Measurements from ENCODE around the gene BATF.

Gene BATF

DNA sequence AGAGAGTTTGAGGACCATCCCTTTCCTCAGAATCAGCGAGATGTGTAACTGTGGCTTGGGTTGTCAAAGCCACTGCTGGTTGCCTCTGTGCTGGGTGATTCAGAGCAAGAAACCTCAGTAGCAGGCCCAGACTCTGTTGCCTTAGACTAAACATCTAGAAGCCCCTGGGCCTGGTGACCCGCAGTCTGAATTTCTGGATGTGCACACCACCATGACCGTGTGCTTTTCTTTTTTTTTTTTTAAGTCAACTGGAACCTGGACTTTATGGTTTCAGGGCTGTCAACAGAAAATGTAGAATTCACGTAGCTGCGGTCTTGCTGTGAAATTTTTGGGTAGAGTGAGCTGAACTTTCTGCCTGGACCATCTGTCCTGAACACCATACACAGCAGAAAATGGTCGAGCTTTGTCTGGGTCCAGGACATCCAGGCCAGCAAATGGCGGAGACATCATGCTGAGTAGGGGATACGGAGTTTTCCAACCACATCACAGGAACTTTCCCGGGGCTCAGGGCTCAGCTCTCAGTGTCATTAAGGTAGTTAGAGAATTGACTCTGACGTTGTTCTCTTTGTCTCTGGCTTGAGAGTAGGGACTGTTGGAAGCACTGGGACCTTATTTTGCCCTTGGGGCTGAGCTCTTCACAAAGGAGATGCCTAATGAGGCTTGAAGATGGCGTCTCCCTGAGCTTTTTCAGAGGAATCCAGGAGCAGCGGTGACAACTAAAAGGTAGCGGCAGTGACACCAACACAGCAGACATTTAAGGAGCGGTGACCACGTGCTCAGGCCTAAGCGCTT lies 23.0 kb upstream of the BATF start:
- DNase-seq (ENCODE audit: low spot score), result no peak

DNA sequence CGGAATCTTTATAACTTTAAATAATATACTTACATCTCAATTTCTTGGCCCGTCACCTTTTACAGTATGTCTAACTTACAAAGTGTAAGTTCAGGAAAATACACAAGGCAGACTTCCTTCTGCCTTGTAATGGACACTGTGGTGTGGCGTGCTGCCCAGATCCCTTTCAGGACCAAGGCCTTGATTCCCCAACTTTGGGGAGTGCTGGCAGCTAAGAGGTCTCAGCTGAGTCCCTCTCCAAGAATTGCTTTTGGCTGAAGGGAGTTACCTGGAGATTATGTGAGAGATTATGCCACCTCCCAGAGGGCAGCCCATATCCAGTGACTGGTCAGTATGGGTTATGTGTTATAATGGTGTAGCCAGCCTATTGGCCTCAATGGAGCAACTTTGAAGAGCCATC lies 21.2 kb upstream of the BATF start:
- no peak for DNase-seq (ENCODE audit: low spot score)

DNA sequence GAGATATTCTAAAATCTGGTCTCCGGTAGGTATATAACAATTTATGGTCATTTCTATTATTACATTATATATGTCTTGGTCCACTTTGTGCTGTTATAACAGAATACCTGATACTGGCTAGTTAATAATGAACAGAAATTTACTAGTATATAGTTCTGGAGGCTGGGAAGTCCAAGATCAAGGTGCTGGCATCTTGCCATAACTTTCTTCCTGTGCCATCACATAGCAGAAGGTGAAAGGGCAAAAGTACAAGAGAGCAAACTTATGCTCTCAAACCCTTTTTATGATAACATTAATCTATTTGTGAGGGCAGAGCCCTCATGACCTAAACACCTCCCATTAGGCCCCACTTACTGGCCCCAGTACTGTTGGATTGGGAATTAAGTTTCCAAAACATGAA lies 17.9 kb upstream of the BATF start:
- DNase-seq (ENCODE audit: low spot score), result no peak

DNA sequence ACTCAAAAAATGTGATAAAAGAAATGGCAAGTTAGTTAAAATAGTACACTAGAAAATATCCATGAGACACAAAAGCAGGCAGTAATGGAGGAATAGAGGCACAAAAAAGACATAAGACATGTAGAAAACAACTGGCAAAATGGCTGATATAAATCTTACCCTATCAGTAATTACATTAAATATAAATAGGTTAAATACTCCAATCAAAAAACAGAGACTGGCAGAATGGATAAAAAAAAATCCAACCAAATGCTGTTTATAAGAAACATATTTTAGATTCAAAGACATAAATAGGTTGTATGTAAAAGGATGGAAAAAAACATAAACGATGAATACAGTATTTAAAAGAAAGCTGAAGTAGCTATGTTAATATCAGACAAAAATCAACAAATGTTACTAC lies 15.3 kb upstream of the BATF start:
- DNase-seq (ENCODE audit: low spot score), result no peak

DNA sequence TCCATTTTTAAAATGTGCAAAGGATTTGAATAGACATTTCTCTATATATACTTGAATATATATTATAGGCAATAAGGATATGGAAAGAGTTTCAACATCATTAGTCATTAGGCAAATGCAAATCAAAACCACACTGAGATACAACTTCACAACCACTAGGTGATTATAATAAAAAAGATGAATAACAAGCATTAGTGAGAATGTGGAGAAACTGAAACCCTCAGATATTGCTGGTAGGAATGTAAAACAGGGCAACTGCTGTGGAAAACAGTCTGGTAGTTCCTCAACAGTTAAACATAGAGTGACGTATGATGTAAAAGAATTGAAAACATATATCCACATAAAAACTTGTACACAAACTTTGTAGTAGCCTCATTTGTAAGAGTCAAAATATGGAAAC lies 11.7 kb upstream of the BATF start:
- no peak for DNase-seq (ENCODE audit: low spot score)

DNA sequence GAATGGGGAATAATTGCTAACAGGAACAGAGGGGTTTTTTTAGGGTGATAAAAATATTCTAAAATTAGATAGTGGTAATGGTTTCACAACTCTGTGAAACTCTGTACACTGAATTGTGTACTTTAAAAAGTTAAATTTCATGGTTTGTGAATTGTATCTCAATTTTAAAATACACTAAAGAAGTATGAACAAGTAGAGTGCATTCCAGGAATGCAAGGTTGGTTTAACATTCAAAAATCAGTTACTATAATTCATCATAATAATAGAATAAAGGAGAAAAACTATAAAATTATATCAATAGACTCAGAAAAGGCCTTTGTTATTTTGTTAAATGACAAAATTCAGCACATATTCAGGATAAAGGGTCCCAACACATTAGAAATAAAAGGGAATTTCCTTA lies 11.1 kb upstream of the BATF start:
- DNase-seq (ENCODE audit: low spot score), result no peak

DNA sequence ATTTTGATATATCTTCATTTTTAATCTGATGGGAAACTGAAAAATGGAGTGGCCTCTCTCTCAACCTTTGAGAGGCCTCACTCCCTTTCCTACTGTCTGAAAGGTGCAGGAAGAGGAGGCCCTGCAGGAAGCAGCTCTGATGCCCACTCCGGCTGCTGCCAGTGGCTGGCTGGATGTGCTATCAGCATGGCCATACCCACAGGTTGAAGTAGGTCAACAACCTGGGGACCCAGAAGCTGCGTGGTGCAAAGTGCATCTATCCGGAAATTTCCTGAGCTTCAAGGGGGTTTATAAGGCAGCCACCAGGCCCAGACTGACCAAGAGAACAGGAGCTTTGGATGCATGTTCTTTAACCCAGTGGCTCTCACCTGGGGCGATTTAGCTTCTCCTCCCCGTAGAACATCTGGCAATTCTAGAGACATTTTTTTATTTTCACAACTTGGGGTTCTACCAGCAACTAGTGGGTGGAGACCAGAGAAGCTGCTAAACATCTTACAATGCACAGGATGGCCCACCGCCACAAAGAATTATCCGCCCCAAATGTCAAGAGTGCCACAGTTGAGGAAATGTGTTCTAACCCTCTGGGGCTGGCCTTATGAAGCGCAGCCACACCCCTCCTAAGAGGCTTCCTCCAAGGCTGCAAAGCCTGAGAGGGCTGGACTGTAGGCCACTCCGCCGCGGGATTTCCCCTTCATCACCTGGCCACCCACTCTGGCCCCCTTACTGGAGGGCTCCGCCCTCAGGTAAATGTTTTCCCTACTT lies 8.2 kb upstream of the BATF start:
- DNase-seq (ENCODE audit: low spot score), result no peak

DNA sequence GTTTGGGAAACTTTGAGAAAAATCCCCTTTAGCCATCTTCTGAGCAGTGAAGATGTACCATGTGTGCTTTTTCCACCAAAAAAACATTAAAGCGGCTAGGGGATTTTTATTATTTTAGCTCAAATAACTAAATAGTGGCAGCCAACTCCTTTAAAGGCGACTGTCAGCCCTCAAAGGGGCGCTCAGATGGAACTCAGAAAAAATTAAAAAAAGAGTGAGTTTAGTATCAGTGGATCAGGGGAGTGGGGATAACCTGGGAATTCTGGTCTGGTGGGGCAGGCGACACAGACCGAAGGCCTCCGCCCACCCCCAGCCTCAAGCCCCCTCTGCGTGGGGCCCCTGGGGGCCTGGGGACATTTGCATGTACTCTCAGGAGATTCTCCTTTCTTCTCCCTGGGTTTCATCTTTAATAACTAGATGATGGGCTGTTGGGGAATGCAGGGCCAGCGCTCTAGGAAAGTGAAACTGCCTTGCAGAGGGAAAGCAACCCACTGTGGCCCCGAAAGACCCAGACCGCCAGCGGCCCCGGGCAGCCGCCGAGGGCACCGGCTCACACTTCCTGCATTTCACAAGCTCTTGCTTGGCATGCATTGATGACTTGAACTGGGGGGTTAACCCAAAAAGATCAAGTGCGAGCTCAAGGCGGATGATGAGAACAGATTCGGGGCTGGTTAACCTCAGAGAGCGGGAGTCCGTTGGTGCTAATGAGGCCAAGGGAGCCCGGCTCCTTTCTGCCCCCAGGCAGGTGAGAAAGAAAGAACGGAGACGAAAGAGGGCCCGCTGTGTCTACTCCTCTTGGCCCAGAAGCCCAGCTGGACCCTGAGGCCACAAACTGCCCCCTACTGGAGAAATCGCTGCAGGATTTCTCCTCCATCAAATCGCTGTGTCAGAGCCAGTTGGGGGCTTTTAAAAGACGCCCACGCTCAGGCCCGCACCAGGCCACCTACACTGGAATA lies 7.3 kb upstream of the BATF start:
- DNase-seq (ENCODE audit: low spot score), result no peak

DNA sequence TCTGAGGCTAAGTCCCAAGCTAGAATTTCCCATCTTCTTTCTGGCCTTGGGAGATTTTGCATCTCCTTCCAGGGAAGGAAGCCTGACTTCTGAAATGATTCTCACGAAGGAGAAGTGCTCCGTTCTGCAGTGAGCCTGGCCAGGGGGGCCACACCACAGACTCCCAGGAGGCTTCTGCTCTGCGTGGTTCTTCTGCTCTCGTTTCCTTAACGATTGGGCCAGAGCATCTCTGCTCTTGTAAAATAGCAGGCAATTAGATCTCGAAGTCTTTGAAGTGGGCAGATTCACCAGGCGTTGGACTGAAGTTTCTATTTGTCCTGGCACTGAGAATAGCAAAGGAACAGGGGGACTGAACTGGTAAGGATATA lies 6.7 kb upstream of the BATF start:
- no peak for DNase-seq (ENCODE audit: low spot score)

DNA sequence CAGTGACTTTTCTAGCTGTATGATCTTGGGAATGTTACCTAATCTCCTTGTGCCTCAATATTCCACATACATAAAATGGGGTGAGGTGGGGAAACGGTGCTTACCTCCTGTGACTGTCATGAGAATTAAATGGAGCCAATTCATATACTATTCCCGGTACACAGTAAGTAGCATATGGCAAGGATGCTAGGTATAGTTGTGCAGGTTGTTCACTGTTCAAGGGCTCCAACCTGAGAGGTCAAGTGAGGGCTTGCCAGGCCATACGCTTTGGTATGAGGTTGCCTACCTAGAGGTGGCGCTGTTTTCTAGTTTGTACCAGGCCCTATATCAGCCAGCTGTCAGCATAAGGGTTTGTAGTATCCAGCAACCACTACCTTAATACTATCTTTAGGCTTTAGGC lies 3.6 kb upstream of the BATF start:
- DNase-seq (ENCODE audit: low spot score), result no peak

DNA sequence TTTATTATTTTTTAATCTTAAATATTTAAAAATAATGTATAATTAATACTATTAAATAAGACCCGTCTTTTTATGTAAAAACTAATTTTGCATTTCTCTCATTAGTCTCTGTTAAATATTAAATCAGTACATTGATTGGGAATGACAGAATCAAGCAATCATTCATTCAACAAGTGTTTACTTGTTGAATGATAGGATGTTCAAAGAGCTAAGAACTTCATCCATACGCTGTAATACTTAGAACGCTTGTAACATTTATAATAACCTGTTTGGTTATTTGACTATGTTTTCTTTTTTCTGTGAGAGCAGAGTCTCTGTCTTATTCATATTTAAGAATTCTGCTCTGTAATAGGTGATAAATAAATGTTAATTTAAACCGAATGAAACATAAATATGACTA lies 2.9 kb upstream of the BATF start:
- no peak for DNase-seq (ENCODE audit: low spot score)

DNA sequence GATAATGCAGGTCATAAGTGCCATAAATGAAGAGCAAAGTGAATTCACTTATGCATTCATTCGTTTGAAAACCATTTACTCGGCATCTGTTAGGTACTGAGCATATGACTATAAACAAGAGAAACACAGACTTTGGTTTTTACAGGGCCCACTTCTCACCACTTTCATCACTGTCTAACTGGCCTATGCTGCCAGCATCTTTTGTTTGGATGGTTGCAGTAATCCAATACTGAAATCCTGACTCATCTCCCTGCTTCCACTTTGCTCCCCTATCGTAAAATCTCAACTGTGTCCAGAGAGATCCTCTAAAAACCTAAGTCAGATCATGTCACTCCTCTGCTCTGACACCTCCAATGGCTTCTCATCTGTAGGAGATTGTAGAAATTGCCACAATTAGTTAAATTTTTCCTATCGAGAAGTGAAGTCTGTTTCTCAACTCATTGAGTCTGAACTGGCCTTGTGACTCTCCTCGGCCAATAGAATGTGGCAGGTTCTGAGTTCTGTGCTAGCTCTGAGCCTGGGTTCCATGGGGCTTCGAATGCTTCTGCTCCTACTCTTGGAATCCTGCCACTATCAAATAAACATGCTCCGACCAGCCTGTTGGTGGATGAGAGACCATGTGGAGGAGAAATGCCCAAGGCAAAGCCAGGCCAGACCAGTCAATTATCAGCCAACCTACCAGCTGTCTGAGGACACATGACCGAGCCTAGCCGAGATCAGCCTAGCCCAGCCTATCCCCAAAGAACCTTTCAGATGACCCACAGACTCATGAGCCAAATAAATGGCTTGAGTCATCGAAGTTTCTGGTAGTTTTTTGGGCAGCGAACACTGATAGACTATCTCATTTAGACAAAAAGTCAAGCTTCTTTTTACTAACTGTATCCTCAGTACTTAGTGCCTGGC lies 2.2 kb upstream of the BATF start:
- DNase-seq (ENCODE audit: low spot score), result no peak

DNA sequence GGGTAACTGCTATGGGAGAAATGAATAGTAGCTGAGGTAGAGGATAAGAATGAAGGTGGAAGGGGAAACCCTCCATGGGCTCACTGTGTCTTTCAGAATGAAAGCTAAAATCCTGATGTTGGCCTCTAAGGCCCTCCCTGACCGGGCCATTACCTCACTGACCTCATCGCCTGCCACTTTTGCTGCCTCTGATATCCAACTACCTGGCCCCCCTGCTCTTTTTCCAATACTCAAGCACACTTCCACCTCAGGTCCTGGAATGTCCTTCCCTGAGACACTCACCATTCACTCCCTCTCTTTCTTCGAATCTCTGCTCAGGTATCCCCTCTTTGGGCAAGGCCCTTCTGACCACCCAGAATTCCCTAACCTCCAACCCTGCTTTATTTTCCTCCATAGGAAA lies 1.4 kb upstream of the BATF start:
- no peak for DNase-seq (ENCODE audit: low spot score)

DNA sequence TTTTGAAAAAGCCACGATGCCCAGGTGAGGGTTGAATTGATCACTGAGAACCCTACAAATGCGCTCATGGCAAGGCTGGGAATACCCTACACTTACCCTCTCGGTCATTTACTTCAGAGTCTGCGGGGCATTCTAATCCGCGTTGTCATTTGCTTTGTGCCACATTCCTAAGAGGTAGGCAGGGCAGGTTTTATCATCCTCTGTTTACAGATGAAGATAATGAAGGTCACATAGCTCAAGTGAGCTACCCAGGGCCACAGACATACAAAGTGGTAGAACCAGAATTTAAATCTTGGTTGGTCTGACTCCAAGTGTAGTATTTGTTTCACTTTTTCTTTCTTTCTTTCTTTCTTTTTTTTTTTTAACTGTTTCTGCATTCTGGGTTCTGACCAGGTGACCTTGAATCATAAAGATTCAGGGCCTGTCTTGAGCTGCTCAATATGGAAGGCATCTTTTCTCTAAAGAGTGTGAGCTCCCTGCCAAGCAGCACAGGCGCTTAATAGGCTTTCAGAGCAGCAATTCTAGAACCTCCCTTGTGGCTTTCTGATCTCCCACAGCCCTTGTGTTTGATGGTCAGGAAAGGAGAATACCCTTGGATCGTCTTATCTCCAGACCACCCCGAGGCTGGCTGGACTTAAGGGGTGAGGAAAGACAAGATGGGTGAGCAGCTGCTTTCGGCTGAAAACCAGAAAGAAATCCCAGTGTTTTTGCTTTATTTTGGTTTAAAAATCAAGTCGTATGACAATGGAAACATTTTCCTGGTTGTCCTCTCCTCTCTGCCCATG lies 662 bp upstream of the BATF start:
- no peak for DNase-seq (ENCODE audit: low spot score)

DNA sequence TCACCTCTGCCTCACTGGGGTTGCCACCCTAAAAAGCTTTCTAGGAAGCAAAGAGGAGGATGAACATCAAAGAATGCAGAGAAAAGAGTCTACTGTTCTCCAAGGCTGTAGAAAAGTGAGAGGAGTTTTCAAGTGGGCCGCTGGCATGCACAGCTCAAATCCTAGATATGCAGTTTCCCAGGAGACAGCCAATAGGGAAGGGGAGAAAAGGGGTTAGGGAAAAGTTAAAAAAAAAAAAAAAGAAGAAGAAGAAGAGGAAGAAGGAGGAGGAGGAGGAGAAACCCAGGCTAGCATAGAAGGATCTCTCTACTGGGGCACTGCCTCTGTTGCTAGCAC lies 682 bp downstream of the BATF start:
- DNase-seq (ENCODE audit: low spot score), result no peak

DNA sequence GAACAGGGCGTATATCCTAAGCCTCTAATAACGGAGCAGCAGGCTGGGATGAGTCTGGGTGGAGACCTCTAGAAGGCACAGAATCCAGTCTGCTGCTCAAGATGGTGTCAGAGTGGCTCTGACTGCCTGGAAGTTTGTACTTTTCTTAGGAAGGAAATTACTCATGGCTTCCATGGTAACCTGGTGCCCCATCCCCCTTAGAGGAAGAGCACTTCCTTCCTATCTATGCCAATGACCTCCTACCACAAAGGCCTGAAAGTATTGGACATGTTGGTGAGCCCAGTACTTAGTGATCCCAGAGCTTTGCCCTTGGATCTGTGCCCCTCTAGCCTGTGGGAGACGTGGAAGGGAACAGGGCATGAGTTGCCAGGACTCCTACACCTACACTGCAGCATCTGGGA lies 1.5 kb downstream of the BATF start:
- DNase-seq (ENCODE audit: low spot score), result no peak

DNA sequence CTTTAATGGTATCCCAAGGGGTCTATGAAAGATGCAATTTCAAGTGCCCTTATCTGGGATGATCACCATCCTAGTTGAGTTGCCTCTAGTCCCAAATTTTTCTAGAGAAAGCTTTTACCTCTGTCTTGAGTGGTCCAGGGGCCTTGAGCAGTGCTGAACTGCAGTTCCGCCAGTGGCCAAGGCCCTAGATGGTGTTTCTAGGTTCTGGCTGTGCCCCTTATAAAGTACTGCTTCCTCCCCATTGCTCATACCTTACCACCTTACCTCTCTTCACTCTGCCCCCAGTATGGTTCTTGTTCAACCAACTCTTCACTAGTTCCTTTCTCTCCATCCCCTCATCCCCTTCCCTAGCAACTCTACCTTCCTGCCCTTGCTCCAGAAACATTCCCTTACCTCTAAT lies 3.7 kb downstream of the BATF start:
- DNase-seq (ENCODE audit: low spot score), result no peak

DNA sequence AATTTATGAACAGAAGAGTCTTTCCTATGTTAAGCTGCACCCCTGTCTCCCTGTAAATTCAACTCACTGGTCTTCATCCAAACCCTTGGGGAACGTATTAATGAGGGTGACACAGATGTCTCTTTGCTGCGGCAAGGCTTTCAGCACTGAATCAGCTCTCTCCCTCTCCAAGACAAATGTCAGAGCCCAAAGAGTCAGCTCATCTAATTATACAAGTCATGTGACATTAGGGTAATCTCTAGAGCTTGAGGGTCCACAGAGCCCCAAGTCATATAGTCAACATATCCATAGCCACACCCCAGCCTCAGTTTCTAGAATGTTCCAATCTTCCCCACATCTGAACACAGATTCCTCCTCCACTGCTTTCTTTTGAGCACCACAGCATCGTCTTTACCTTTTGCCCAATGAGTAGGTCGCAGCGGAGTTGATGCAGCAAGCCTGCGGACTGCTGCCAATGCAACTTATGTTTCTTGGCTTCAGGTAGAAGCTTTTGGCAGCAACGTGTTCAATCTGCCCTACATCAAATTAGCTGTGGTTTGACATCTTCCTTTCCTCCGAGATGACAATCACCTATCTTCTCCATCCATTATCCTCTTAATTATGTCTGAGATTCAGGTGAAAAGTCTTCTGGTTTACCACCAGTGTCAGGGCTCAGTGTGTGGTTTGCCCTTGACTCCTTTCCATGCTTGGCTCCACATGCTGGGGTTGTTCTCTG lies 5.3 kb downstream of the BATF start:
- no peak for DNase-seq (ENCODE audit: low spot score)

DNA sequence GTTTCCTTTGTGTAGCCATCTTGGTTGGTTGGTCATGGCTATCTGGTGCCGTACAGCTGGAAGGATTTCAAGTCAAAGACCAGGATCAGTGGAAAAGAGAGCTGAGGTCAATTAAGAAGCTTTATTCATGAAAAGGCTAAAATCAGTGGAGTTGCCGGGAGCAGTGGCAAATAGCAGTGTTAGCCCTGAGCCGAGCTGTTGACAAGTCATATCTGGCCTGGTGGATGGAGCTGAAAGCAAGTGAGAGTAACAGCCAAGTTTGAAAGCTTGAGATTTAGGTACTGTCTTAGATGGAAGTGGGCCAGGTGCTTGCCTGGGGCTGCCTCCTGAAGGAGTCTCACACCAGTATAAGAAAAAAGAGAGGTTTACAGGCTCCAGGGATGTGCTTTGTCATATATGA lies 9.0 kb downstream of the BATF start:
- DNase-seq (ENCODE audit: low spot score), result no peak

DNA sequence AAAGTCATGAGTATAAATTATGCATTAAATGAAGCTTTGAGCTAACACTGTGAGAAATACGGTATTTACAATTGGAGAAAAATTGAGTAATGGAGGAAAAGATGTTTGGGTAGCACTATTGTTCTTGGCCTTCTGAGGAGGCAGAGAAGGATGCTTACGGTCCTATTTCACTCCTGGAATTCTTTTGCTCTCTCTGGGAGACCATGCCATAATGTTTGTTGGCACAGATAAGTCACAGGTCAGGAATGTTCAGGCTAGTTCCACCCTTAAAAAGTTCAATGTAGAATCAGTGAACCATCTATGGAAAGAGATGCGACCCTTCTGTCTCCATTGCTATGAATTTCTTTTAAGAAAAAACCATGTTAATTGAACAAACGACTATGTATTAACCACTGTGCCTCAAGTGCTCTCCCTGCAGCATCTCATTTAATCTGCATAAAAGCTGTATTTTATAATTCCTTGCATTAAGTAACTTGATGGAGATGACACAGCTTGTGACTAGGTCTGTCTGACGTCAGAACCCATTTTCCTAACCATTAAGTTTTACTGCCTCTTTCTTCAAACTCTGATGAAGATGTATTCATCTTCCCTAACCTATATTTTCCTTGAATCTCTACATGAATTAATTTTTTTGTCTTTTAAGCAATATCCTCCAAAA lies 9.5 kb downstream of the BATF start:
- no peak for DNase-seq (ENCODE audit: low spot score)
